Sigmoid colon (tissue), 4 donors: ENCODE measurements around the gene PDZD4.

ENCODE experiments used
- CTCF ChIP-seq, 4 experiments: fragments of 450-650 bp in 3 of 4; fragments of 200-600 bp in 1 of 4; IDR thresholded peaks; one replicate each; pipeline ENCODE4 v1.5.1; 2016 to 2019; ENCODE audit warnings: antibody characterized with exemption in 4 of 4, mild to moderate bottlenecking in 3 of 4, moderate library complexity in 2 of 4
- EP300 ChIP-seq, 4 donors: sonication (generic); formaldehyde crosslinking; IDR thresholded peaks; one replicate each; pipeline ENCODE4 v1.6.1; 2017; ENCODE audit warnings: antibody characterized with exemption in 4 of 4
- POLR2A ChIP-seq, 2 donors: fragments of 450-650 bp; IDR thresholded peaks; one replicate each; pipeline ENCODE4 v1.6.1; 2016; ENCODE audit warnings: antibody characterized with exemption in 2 of 2, mild to moderate bottlenecking in 2 of 2, moderate library complexity in 2 of 2
- POLR2AphosphoS5 ChIP-seq, 4 donors: sonication (generic); formaldehyde crosslinking; IDR thresholded peaks; one replicate each; pipeline ENCODE4 v1.6.1; 2017; ENCODE audit warnings: antibody characterized with exemption in 4 of 4

- TF ChIP-seq CTCF (IDR thresholded peaks at IDR 0.05) (no peak), POLR2A (IDR thresholded peaks at IDR 0.05) (no peak), POLR2AphosphoS5 (IDR thresholded peaks at IDR 0.05) (no peak), EP300 (IDR thresholded peaks at IDR 0.05) (no peak)
Observed at GRCh38 chrX:153805436-153805835, 24.9 kb downstream of the PDZD4 start.
